ENCODE data around the gene UTP11.

The UTP11 gene

GRCh38 chr1:38043036-38043747 is 30.7 kb downstream of the UTP11 start:
- no peak for DNase-seq
- TF ChIP-seq GATA1 (IDR thresholded peaks at IDR 0.05; ENCODE audit: low read depth, low read length): no peak
- TF ChIP-seq POLR2A (IDR thresholded peaks at IDR 0.05; ENCODE audit: low read length): no peak

- TF ChIP-seq GATA1 (IDR thresholded peaks at IDR 0.05; ENCODE audit: low read depth, low read length) (no peak), POLR2A (IDR thresholded peaks at IDR 0.05; ENCODE audit: low read length) (no peak)
- DNase-seq: no peak
Observed at GRCh38 chr1:38044221-38045215, 32.0 kb downstream of the UTP11 start.

GRCh38 chr1:38045401-38046332 is 33.1 kb downstream of the UTP11 start:
- TF ChIP-seq POLR2A (IDR thresholded peaks at IDR 0.05; ENCODE audit: low read length): no peak
- no peak for TF ChIP-seq GATA1 (IDR thresholded peaks at IDR 0.05; ENCODE audit: low read depth, low read length)
- DNase-seq: peak; percentile 30 to 42

GRCh38 chr1:38046333-38046883 is 33.9 kb downstream of the UTP11 start, which contains the start of gene POU3F1:
Gene POU3F1, minus strand, starts transcription at chr1:38046793. Its CDS starts 50 bp downstream, at chr1:38046743.
- DNase-seq: peak in 1 of 2 experiments; percentile 50
- TF ChIP-seq POLR2A (IDR thresholded peaks at IDR 0.05; ENCODE audit: low read length) (no peak), GATA1 (IDR thresholded peaks at IDR 0.05; ENCODE audit: low read depth, low read length) (no peak)

GRCh38 chr1:38046884-38047602 is 34.5 kb downstream of the UTP11 start:
- DNase-seq: peak; percentile 78 to 80

GRCh38 chr1:38047603-38048141 is 35.1 kb downstream of the UTP11 start:
- TF ChIP-seq GATA1 (IDR thresholded peaks at IDR 0.05; ENCODE audit: low read depth, low read length) (no peak), POLR2A (IDR thresholded peaks at IDR 0.05; ENCODE audit: low read length) (no peak)
- DNase-seq: no peak

More at GRCh38 chr1:38046884-38047602, 34.5 kb downstream of the UTP11 start:
- TF ChIP-seq GATA1 (IDR thresholded peaks at IDR 0.05; ENCODE audit: low read depth, low read length) (no peak), POLR2A (IDR thresholded peaks at IDR 0.05; ENCODE audit: low read length) (no peak)

GRCh38 chr1:38050397-38051078 is 38.0 kb downstream of the UTP11 start:
- no peak for TF ChIP-seq POLR2A (IDR thresholded peaks at IDR 0.05; ENCODE audit: low read length)
- DNase-seq: no peak

GRCh38 chr1:38051079-38051543 is 38.6 kb downstream of the UTP11 start:
- no peak for TF ChIP-seq GATA1 (IDR thresholded peaks at IDR 0.05; ENCODE audit: low read depth, low read length)
- no peak for TF ChIP-seq POLR2A (IDR thresholded peaks at IDR 0.05; ENCODE audit: low read length)
- no peak for DNase-seq

- DNase-seq: no peak
- TF ChIP-seq GATA1 (IDR thresholded peaks at IDR 0.05; ENCODE audit: low read depth, low read length): no peak
- no peak for TF ChIP-seq POLR2A (IDR thresholded peaks at IDR 0.05; ENCODE audit: low read length)
Observed at GRCh38 chr1:38052750-38053415, 40.3 kb downstream of the UTP11 start.

- no peak for DNase-seq
- TF ChIP-seq POLR2A (IDR thresholded peaks at IDR 0.05; ENCODE audit: low read length) (no peak), GATA1 (IDR thresholded peaks at IDR 0.05; ENCODE audit: low read depth, low read length) (no peak)
Observed at GRCh38 chr1:38053416-38054091, 41.0 kb downstream of the UTP11 start.

GRCh38 chr1:38055398-38055797 is 42.9 kb downstream of the UTP11 start:
- TF ChIP-seq GATA1 (IDR thresholded peaks at IDR 0.05; ENCODE audit: low read depth, low read length) (no peak), POLR2A (IDR thresholded peaks at IDR 0.05; ENCODE audit: low read length) (no peak)

More at GRCh38 chr1:38055398-38055797, 42.9 kb downstream of the UTP11 start:
- DNase-seq: no peak

All from erythroblast (primary cell).